ENCODE results near the gene SFMBT2.
A peak's percentile ranks its signal among the peaks of the same experiment; 100 is the strongest.

SFMBT2 gene

GRCh38 chr10:7412237-7412927, 1.5 kb upstream of the SFMBT2 start:
- H3K79me2 ChIP-seq (ENCODE audit: insufficient read depth, low read depth) = peaks cover 40% of the 10 kb centered on the region
- H3K36me3 ChIP-seq (ENCODE audit: insufficient read depth) = no peaks in the 10 kb centered on the region
- no peak overlapping the region for H3K9ac ChIP-seq
- H3K4me3 ChIP-seq (IDR thresholded peaks at IDR 0.05; ENCODE audit: insufficient read depth, low read depth, low read length) = no peak overlapping the region
- no peak overlapping the region for H2AFZ ChIP-seq (ENCODE audit: low read depth)
- no peak overlapping the region for H3K4me2 ChIP-seq
- peaks cover 22% of the 10 kb centered on the region for H3K4me1 ChIP-seq (ENCODE audit: low read depth, poor library complexity, severe bottlenecking)
- H3K27me3 ChIP-seq (ENCODE audit: insufficient read depth, low read depth) = no peaks in the 10 kb centered on the region
- no peak overlapping the region for H3K27ac ChIP-seq
- H4K20me1 ChIP-seq (ENCODE audit: insufficient read depth) = no peaks in the 10 kb centered on the region; the same call in 1 of the 2 replicates
- TF ChIP-seq, protein P1, sequence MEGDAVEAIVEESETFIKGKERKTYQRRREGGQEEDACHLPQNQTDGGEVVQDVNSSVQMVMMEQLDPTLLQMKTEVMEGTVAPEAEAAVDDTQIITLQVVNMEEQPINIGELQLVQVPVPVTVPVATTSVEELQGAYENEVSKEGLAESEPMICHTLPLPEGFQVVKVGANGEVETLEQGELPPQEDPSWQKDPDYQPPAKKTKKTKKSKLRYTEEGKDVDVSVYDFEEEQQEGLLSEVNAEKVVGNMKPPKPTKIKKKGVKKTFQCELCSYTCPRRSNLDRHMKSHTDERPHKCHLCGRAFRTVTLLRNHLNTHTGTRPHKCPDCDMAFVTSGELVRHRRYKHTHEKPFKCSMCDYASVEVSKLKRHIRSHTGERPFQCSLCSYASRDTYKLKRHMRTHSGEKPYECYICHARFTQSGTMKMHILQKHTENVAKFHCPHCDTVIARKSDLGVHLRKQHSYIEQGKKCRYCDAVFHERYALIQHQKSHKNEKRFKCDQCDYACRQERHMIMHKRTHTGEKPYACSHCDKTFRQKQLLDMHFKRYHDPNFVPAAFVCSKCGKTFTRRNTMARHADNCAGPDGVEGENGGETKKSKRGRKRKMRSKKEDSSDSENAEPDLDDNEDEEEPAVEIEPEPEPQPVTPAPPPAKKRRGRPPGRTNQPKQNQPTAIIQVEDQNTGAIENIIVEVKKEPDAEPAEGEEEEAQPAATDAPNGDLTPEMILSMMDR (conservative IDR thresholded peaks at IDR 0.05; ENCODE audit: low read depth, low read length) = no peak

GRCh38 chr10:7411671-7412128, 866 bp upstream of the SFMBT2 start:
- Histone ChIP-seq H3K36me3 (ENCODE audit: insufficient read depth) (no peaks in the 10 kb centered on the region), H3K4me3 (IDR thresholded peaks at IDR 0.05; ENCODE audit: insufficient read depth, low read depth, low read length) (no peak overlapping the region), H3K4me2 (peak overlapping the region; percentile 84), H3K27me3 (ENCODE audit: insufficient read depth, low read depth) (no peaks in the 10 kb centered on the region), H3K9ac (peak overlapping the region; percentile 90; the same call in 1 of the 2 replicates), H3K4me1 (ENCODE audit: low read depth, poor library complexity, severe bottlenecking) (peaks cover 16% of the 10 kb centered on the region), H3K79me2 (ENCODE audit: insufficient read depth, low read depth) (peaks cover 46% of the 10 kb centered on the region), H3K27ac (no peak overlapping the region), H4K20me1 (ENCODE audit: insufficient read depth) (peaks cover under 1% of the 10 kb centered on the region; the same call in 1 of the 2 replicates), H2AFZ (ENCODE audit: low read depth) (peak overlapping the region; percentile 99)
- TF ChIP-seq, protein P1 (conservative IDR thresholded peaks at IDR 0.05; ENCODE audit: low read depth, low read length) = no peak

GRCh38 chr10:7410301-7410861, 453 bp downstream of the SFMBT2 start:
- no peak overlapping the region for H3K4me3 ChIP-seq (IDR thresholded peaks at IDR 0.05; ENCODE audit: insufficient read depth, low read depth, low read length)
- peak overlapping the region; percentile 61 for H3K4me2 ChIP-seq
- TF ChIP-seq, protein P1 (conservative IDR thresholded peaks at IDR 0.05; ENCODE audit: low read depth, low read length) = no peak
- no peaks in the 10 kb centered on the region for H3K27me3 ChIP-seq (ENCODE audit: insufficient read depth, low read depth)
- peak overlapping the region; percentile 99 for H2AFZ ChIP-seq (ENCODE audit: low read depth)
- H3K79me2 ChIP-seq (ENCODE audit: insufficient read depth, low read depth) = peaks cover 59% of the 10 kb centered on the region
- H3K4me1 ChIP-seq (ENCODE audit: low read depth, poor library complexity, severe bottlenecking) = peaks cover 22% of the 10 kb centered on the region
- peaks cover 11% of the 10 kb centered on the region for H4K20me1 ChIP-seq (ENCODE audit: insufficient read depth)
- peak overlapping the region; percentile 90 for H3K9ac ChIP-seq
- peak overlapping the region; percentile 88 for H3K27ac ChIP-seq
- H3K36me3 ChIP-seq (ENCODE audit: insufficient read depth) = no peaks in the 10 kb centered on the region

GRCh38 chr10:7409732-7410168, 1.1 kb downstream of the SFMBT2 start:
- peaks cover 17% of the 10 kb centered on the region for H4K20me1 ChIP-seq (ENCODE audit: insufficient read depth)
- TF ChIP-seq, protein P1 (conservative IDR thresholded peaks at IDR 0.05; ENCODE audit: low read depth, low read length) = no peak
- H3K4me1 ChIP-seq (ENCODE audit: low read depth, poor library complexity, severe bottlenecking) = peaks cover 22% of the 10 kb centered on the region
- H3K27me3 ChIP-seq (ENCODE audit: insufficient read depth, low read depth) = no peaks in the 10 kb centered on the region
- no peaks in the 10 kb centered on the region for H3K36me3 ChIP-seq (ENCODE audit: insufficient read depth)
- peak overlapping the region; percentile 60 for H3K4me3 ChIP-seq (IDR thresholded peaks at IDR 0.05; ENCODE audit: insufficient read depth, low read depth, low read length)
- peak overlapping the region; percentile 61 for H3K4me2 ChIP-seq
- H3K79me2 ChIP-seq (ENCODE audit: insufficient read depth, low read depth) = peaks cover 65% of the 10 kb centered on the region
- peak overlapping the region; percentile 99 for H2AFZ ChIP-seq (ENCODE audit: low read depth)
- peak overlapping the region; percentile 88 for H3K27ac ChIP-seq
- H3K9ac ChIP-seq = peak overlapping the region; percentile 90

Measured in KMS-11 (cell line).